SK-N-MC (cell line): ENCODE measurements around the gene SPAG17.

ENCODE experiments used
- EZH2 ChIP-seq: fragments of 200-600 bp; sonication (generic); IDR thresholded peaks from one replicate; pipeline ENCODE4 v1.6.1; 2017; ENCODE audit warnings: antibody characterized with exemption
- FOXP2 ChIP-seq: optimal IDR thresholded peaks from 2 replicates; pipeline ENCODE3; 2011; ENCODE audit warnings: mild to moderate bottlenecking, moderate library complexity; ENCODE audit not compliant: insufficient read depth; ENCODE audit errors: extremely low read length, control extremely low read depth
- POLR2AphosphoS5 ChIP-seq: IDR thresholded peaks from 2 replicates; pipeline ENCODE4 v1.6.1; 2012; ENCODE audit warnings: mild to moderate bottlenecking, low read depth, low read length, borderline replicate concordance

DNA sequence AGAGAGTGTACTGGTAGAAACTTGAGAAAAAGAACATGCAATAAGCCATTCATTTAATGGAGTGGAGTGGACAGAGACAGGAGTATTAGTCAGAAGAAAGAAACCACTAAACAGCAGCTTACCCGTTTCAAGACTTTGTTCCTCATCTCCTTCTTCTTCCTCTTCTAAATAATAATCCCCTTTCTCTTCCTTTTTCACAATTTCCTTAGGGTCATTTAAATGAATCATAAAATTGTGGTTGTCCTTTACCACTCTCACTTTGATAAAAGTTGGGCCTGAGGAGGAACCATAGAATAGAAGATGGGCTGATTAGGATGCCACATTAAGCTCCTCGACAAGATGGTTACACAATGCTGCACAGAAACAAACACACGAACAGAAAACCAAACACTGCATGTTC, 145.9 kb downstream of the SPAG17 start:
- TF ChIP-seq EZH2: no peak
- no peak for TF ChIP-seq POLR2AphosphoS5
- no peak for TF ChIP-seq FOXP2
